ENCODE data around the gene PDZD8.
"Not testable (repeated sequence)": the region's sequence is repeated elsewhere in the genome, so short reads cannot be mapped to it uniquely, and the experiment has no call there.

PDZD8 gene

GRCh38 chr10:117300671-117301070 lies 74.6 kb downstream of the PDZD8 start:
- TF ChIP-seq CTCF (IDR thresholded peaks at IDR 0.05; ENCODE audit: low read depth, low read length, missing control alignments) = no peak
- H3K4me3 ChIP-seq (ENCODE audit: low read depth, low read length) = no peak overlapping the region
- no peak for DNase-seq (ENCODE audit: low read depth)

- H3K4me3 ChIP-seq (ENCODE audit: low read depth, low read length) = no peak overlapping the region
- DNase-seq (ENCODE audit: low read depth) = no peak
- TF ChIP-seq CTCF (IDR thresholded peaks at IDR 0.05; ENCODE audit: low read depth, low read length, missing control alignments) = no peak
These were observed 75.8 kb downstream of the PDZD8 start for GRCh38 chr10:117299435-117299834.

GRCh38 chr10:117298219-117298618 lies 77.0 kb downstream of the PDZD8 start:
- TF ChIP-seq CTCF (IDR thresholded peaks at IDR 0.05; ENCODE audit: low read depth, low read length, missing control alignments) = no peak
- H3K4me3 ChIP-seq (ENCODE audit: low read depth, low read length) = no peak overlapping the region

GRCh38 chr10:117294735-117295134 lies 80.5 kb downstream of the PDZD8 start:
- DNase-seq (ENCODE audit: low read depth) = no peak
- H3K4me3 ChIP-seq (ENCODE audit: low read depth, low read length) = no peak overlapping the region
- no peak for TF ChIP-seq CTCF (IDR thresholded peaks at IDR 0.05; ENCODE audit: low read depth, low read length, missing control alignments)

More at GRCh38 chr10:117298219-117298618, 77.0 kb downstream of the PDZD8 start:
- no peak for DNase-seq (ENCODE audit: low read depth)

GRCh38 chr10:117294039-117294645 lies 81.1 kb downstream of the PDZD8 start:
- H3K4me3 ChIP-seq (ENCODE audit: low read depth, low read length) = no peak overlapping the region
- TF ChIP-seq CTCF (IDR thresholded peaks at IDR 0.05; ENCODE audit: low read depth, low read length, missing control alignments) = no peak
- DNase-seq (ENCODE audit: low read depth) = no peak

GRCh38 chr10:117290872-117291271 lies 84.4 kb downstream of the PDZD8 start:
- DNase-seq (ENCODE audit: low read depth) = not testable (repeated sequence)

GRCh38 chr10:117284716-117285494 lies 90.3 kb downstream of the PDZD8 start:
- H3K4me3 ChIP-seq (ENCODE audit: low read depth, low read length) = no peak overlapping the region
- TF ChIP-seq CTCF (IDR thresholded peaks at IDR 0.05; ENCODE audit: low read depth, low read length, missing control alignments) = no peak
- no peak for DNase-seq (ENCODE audit: low read depth)

More at GRCh38 chr10:117290872-117291271, 84.4 kb downstream of the PDZD8 start:
- H3K4me3 ChIP-seq (ENCODE audit: low read depth, low read length) = not testable (repeated sequence)
